ENCODE results near the gene SIPA1. TPM values are rescaled to one million over a fixed set of nuclear protein-coding genes. Genes with fewer than 3 reads are reported as not detected.

SIPA1 gene
- total RNA-seq, 2 donors from 2014 or later, result 39.9 to 46.8 TPM

DNA sequence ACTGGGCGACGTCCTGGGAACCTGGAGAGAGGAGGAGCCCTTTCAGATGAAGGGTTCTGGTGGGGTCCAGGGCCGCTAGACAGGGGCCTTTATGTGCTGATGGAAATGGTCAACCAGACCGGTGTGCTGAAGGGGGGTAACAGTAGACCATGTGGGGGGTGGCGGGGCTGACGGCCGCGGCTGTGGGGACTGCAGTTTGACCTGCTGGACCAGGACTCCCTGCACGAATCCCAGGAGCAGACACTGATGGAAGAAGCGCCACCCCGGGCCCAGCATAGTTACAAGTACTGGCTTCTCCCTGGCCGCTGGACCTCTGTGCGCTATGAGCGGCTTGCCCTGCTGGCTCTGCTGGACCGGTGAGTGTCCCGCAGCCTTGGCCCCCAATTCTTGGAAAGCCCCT lies 15.9 kb upstream of the SIPA1 start:
- Histone ChIP-seq H3K9ac (ENCODE audit: extremely low read depth, low read length, poor library complexity, severe bottlenecking) (no peak overlapping the region), H3K9me3 (ENCODE audit: control insufficient read depth, low read length) (no peaks in the 10 kb centered on the region), H3K4me3 (ENCODE audit: low read length) (no peak overlapping the region), H3K27me3 (ENCODE audit: control insufficient read depth, insufficient read depth, low read length, poor library complexity, severe bottlenecking) (no peaks in the 10 kb centered on the region), H3K27ac (ENCODE audit: low read depth, low read length) (no peak overlapping the region), H3K36me3 (ENCODE audit: control insufficient read depth, insufficient read depth, low read length) (peaks cover 68% of the 10 kb centered on the region), H3K4me1 (ENCODE audit: control insufficient read depth, insufficient read depth, low read length) (peaks cover under 1% of the 10 kb centered on the region)
- no peaks in the 10 kb centered on the region for H3K4me1 Mint-ChIP-seq
- H3K4me3 Mint-ChIP-seq, result no peak overlapping the region
- TF ChIP-seq, protein P1, sequence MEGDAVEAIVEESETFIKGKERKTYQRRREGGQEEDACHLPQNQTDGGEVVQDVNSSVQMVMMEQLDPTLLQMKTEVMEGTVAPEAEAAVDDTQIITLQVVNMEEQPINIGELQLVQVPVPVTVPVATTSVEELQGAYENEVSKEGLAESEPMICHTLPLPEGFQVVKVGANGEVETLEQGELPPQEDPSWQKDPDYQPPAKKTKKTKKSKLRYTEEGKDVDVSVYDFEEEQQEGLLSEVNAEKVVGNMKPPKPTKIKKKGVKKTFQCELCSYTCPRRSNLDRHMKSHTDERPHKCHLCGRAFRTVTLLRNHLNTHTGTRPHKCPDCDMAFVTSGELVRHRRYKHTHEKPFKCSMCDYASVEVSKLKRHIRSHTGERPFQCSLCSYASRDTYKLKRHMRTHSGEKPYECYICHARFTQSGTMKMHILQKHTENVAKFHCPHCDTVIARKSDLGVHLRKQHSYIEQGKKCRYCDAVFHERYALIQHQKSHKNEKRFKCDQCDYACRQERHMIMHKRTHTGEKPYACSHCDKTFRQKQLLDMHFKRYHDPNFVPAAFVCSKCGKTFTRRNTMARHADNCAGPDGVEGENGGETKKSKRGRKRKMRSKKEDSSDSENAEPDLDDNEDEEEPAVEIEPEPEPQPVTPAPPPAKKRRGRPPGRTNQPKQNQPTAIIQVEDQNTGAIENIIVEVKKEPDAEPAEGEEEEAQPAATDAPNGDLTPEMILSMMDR (conservative IDR thresholded peaks at IDR 0.05), result no peak
- no peak overlapping the region for H3K27ac Mint-ChIP-seq
- peaks cover 55% of the 10 kb centered on the region for H3K36me3 Mint-ChIP-seq (ENCODE audit: low read depth)
- WGBS, 2 experiments (ENCODE audit: insufficient coverage in 1 of 2, insufficient read length in 1 of 2), result 94 to 99% methylated on average over 14 to 16 of the region's 16 CpGs
- no peak for DNase-seq
- H3K27me3 Mint-ChIP-seq (ENCODE audit: insufficient read depth), result no peaks in the 10 kb centered on the region
- H3K9me3 Mint-ChIP-seq, result no peaks in the 10 kb centered on the region

DNA sequence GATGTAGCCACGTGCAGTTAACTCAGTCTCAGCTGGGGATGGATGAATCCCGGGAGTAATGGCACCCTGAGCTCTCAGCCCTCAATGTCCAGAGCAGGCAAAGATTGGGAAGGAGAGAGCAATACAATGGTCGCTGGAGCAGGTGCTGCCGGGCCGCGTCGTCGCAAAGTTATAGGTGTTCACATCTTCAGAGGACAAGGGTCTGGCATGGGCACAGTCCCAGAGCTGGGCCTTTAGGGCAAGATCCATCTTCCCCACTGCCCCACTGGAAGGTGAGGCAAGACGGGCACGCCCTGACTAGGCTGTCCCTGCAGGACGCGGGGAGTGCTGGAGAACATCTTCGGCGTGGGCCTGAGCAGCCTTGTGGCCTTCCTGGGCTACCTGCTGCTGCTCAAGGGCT lies 14.7 kb upstream of the SIPA1 start:
- TF ChIP-seq, protein P1 (conservative IDR thresholded peaks at IDR 0.05), result no peak
- Mint-ChIP-seq H3K9me3 (no peaks in the 10 kb centered on the region), H3K27me3 (ENCODE audit: insufficient read depth) (no peaks in the 10 kb centered on the region), H3K36me3 (ENCODE audit: low read depth) (peaks cover 61% of the 10 kb centered on the region), H3K27ac (no peak overlapping the region), H3K4me3 (no peak overlapping the region), H3K4me1 (no peaks in the 10 kb centered on the region)
- H3K4me3 ChIP-seq (ENCODE audit: low read length), result no peak overlapping the region
- no peak overlapping the region for H3K27ac ChIP-seq (ENCODE audit: low read depth, low read length)
- no peaks in the 10 kb centered on the region for H3K27me3 ChIP-seq (ENCODE audit: control insufficient read depth, insufficient read depth, low read length, poor library complexity, severe bottlenecking)
- no peaks in the 10 kb centered on the region for H3K4me1 ChIP-seq (ENCODE audit: control insufficient read depth, insufficient read depth, low read length)
- DNase-seq, result no peak
- peaks cover 68% of the 10 kb centered on the region for H3K36me3 ChIP-seq (ENCODE audit: control insufficient read depth, insufficient read depth, low read length)
- 95 to 96% methylated on average over 10 to 14 of the region's 14 CpGs for WGBS, 2 experiments (ENCODE audit: insufficient coverage in 1 of 2, insufficient read length in 1 of 2)
- H3K9ac ChIP-seq (ENCODE audit: extremely low read depth, low read length, poor library complexity, severe bottlenecking), result no peak overlapping the region
- H3K9me3 ChIP-seq (ENCODE audit: control insufficient read depth, low read length), result no peaks in the 10 kb centered on the region

DNA sequence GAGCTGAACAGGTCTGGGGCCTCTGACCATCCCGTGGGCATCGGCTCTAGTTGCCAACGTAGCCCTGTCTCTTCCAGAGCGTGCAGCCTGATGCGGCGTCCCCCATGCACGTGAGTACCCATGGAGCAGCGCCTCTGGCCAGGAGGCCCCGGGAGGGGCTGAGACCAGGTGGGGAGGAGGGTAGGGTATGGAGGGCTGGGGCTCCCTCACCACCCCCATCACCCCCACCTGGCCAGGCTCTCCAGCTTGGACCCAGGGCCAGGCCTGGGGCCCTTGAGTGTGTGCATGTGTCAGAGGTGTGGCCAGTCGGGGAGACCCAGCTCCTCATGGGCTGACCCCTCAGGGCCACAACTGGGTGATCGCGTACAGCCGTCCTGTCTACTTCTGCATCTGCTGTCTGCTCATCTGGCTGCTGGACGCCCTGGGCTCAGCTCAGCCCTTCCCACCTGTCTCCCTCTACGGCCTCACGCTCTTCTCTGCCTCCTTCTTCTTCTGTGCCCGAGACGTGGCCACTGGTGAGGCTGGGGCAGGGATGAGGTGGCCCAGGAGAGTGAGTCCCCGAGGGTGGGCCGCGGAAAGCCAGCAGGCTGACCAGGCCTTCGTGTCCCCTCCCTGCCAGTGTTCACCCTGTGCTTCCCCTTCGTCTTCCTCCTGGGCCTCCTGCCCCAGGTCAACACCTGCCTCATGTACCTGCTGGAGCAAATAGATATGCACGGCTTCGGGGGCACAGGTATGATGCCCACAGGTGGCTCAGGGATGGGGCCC lies 13.9 kb upstream of the SIPA1 start:
- Histone ChIP-seq H3K4me1 (ENCODE audit: control insufficient read depth, insufficient read depth, low read length) (no peaks in the 10 kb centered on the region), H3K27ac (ENCODE audit: low read depth, low read length) (no peak overlapping the region), H3K36me3 (ENCODE audit: control insufficient read depth, insufficient read depth, low read length) (peaks cover 68% of the 10 kb centered on the region), H3K4me3 (ENCODE audit: low read length) (no peak overlapping the region), H3K9ac (ENCODE audit: extremely low read depth, low read length, poor library complexity, severe bottlenecking) (no peak overlapping the region), H3K9me3 (ENCODE audit: control insufficient read depth, low read length) (no peaks in the 10 kb centered on the region), H3K27me3 (ENCODE audit: control insufficient read depth, insufficient read depth, low read length, poor library complexity, severe bottlenecking) (no peaks in the 10 kb centered on the region)
- H3K27ac Mint-ChIP-seq, result no peak overlapping the region
- no peaks in the 10 kb centered on the region for H3K27me3 Mint-ChIP-seq (ENCODE audit: insufficient read depth)
- H3K4me3 Mint-ChIP-seq, result no peak overlapping the region
- no peaks in the 10 kb centered on the region for H3K9me3 Mint-ChIP-seq
- peaks cover 61% of the 10 kb centered on the region for H3K36me3 Mint-ChIP-seq (ENCODE audit: low read depth)
- no peaks in the 10 kb centered on the region for H3K4me1 Mint-ChIP-seq
- DNase-seq, result no peak
- 94% methylated on average over 8 to 24 of the region's 25 CpGs for WGBS, 2 experiments (ENCODE audit: insufficient coverage in 1 of 2, insufficient read length in 1 of 2)
- TF ChIP-seq, protein P1 (conservative IDR thresholded peaks at IDR 0.05), result no peak

Measured in endodermal cell (in vitro differentiated cells).